Stimulated activated CD4-positive, alpha-beta T cell treated with anti-CD3 and anti-CD28 coated beads, Interleukin-1b, Interleukin-23, amount 100 ng/mL, for 48 hours (primary cell): ENCODE data around the gene FSIP2.
"Not testable (repeated sequence)": the region's sequence is repeated elsewhere in the genome, so short reads cannot be mapped to it uniquely, and the experiment has no call there.

ENCODE experiments used
- DNase-seq: peaks from one replicate; pipeline ENCODE4 v3.0.0-alpha.2; 2020

The FSIP2 gene

DNA sequence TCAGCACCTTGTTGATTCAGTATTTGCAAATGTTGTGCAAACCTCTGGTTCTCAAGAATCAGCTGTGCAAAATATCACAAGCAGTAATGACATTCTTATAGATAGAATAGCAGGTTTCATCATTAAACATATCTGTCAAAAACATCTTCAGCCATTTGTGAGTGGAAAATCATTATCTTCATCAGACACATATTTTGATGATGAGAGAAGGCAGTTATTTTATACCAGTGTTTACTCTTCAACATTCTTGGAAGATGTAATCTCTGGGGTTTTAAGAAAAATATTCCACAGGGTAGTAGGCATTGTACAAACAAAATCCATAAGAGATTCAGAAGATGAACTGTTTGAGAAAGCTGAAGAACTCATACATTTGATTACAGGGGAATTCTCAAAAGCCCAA is 64.3 kb downstream of the FSIP2 start:
- no peak for DNase-seq

DNA sequence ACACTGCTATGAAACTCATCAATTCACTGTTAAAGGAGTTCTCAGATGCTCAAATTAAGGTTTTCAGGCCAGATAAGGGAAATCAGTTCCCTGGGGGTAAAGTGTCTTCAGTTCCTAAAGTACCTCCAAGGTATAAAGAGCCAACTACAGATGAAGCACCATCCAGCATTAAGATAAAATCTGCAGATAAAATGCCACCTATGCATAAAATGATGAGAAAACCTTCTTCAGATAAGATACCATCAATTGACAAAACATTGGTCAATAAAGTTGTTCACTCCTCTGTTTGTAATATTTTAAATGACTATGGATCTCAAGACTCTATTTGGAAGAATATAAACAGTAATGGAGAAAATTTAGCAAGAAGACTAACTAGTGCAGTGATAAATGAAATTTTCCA is 68.2 kb downstream of the FSIP2 start:
- DNase-seq, result no peak

DNA sequence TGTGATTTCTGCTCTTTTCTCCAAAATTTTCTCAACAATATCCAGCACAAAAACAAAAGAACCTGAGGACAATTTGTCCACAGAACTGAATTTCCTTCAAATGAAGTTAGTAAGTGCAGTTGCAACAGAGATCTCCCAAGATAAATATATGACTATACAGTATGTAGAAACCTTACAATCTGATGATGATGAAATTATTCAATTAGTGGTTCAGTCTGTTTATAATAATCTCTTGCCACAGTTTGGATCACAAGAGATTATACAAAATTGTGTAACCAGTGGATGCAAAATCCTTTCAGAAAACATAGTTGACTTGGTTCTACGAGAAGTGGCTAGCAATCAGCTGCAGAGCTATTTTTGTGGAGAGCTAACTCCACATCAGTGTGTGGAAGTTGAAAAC is 68.7 kb downstream of the FSIP2 start:
- no peak for DNase-seq

DNA sequence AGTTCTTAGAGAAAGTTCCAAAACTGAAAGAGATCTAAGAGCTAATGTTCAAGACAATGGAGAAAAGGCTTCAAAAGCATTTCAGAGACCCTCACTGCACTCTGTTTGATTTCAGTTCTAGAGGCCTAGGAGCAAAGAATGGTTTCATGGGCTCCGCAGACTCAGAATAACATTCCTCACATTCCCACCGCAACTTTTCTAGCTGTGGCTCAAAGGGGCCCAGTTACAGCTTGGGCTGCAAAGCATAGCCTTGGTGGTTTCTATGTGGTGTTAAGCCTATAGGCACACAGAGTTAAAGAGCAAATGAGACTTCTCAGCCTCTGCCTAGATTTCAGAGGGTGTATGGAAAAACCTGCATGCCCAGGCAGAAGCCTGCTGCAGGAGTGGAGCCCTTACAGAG is 73.0 kb downstream of the FSIP2 start:
- no peak for DNase-seq

DNA sequence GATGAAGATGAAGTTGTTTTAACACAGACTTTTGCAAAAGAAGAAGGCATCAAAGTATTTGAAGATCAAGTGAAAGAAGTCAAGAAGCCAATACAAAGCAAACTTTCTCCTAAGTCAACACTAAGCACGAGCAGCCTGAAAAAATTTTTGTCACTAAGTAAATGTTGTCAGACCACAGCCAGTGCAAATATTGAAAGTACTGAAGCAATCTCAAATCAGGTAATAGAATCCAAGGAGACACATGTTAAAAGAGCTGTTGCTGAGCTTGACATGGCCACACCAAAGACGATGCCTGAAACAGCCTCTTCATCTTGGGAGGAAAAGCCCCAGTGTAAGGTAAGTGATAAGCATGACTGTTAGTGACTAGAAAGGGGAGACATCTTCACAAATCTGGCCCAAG is 75.1 kb downstream of the FSIP2 start:
- DNase-seq, result no peak

DNA sequence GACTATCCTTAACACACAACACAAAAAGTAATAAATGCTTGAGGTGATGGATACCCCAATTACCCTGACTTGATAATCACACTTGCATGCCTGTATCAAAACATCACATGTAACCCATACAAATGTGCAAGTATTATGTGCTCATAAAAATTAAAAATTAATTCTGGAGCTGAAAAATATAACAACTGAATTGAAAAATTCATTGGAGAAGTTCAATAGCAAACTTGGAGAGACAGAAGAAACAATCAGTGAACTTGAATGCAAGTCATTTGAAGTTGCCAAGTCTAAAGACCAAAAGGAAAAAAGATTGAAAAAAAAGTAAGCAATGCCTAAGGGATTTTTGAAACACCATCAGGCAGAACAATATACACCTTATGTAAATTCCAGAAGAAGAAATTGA is 79.4 kb downstream of the FSIP2 start:
- DNase-seq, result no peak

DNA sequence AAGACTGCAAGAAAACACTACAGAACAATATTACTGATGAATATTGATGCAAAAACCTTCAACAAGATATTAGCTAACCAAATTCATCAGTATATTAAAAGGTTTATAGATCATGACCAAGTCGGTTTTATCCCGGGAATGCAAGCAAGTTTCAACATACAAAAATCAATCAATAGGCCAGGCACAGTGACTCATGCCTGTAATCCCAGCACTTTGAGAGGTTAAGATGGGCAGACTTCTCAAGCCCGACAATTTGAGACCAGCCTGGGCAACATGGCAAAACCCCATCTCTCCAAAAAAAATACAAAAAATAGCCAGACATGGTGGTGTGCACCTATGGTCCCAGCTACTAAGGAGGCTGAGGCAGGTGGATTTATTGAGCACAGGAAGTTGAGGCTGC is 82.9 kb downstream of the FSIP2 start:
- no peak for DNase-seq

DNA sequence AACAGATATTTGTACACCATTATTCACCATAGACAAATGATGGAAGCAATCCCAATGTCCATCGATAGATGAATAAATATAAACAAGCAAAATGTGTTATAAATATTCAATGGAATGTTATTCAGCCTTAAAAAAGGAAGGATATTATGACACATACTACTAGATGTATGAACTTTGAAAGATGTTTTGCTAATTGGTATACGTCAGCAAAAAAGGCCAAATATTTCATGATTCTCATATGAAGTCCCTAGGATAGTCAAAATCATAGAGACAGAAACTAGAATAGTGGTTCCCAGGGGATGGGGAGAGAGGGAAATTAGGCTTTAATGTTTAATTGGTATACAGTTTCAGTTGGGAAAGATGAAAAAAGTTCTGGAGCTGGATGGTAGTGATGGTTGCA is 85.2 kb downstream of the FSIP2 start:
- no peak for DNase-seq

DNA sequence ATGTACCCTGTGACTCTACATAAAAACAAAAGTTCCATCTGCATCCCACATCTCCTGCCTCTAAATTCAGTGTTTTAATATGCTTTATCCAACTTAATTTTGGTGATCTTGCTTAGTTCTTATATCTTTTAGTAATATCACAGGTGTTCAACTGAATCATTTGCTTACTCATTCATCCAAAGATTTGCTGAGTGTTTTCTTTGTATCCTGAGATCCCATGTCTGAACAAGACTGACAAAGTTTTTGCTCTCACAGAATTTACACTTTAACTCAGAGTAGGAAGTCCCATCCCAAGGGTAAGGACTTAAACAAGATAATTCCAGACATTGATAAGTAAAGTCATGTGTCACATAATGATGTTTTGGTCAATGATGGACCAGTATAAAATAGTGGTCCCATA is 87.0 kb downstream of the FSIP2 start:
- no peak for DNase-seq

DNA sequence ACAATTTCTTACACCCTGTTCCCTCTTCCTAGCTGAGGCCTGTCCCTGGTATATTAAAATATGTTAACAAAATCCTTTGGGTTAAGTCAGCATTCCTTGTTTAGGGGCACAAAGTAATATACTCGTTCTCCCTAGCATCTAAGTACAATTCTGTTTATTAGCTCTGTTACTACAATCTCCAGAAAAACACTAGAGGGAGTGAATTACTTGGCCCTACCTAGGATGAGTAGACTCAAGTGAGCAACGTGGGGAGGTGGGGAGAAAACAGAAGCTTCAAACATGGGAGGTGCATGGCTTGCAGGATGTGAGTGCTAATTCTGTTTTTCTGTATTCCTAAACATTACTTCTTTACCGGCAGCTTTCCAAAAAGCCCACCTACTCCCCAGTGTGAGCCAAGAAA is 89.7 kb downstream of the FSIP2 start:
- no peak for DNase-seq

DNA sequence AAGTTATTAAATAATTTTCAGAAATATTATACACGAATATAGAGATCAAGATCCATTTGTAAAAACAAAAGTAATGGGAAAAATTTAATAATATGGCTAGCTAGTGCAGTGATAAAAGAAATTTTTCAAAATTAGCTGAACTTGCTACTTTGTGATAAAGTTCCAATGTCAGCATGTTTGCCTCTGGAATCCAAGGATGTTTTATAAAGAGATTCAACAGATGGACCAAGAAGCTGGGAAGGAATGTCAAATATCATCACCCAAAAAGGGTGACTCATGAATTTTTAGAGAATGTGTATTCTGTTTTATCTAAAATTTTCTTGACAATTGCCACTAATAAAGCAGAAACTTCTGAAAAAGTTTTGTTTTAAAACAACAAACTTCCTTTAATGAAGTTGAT is 95.3 kb downstream of the FSIP2 start:
- DNase-seq, result no peak

DNA sequence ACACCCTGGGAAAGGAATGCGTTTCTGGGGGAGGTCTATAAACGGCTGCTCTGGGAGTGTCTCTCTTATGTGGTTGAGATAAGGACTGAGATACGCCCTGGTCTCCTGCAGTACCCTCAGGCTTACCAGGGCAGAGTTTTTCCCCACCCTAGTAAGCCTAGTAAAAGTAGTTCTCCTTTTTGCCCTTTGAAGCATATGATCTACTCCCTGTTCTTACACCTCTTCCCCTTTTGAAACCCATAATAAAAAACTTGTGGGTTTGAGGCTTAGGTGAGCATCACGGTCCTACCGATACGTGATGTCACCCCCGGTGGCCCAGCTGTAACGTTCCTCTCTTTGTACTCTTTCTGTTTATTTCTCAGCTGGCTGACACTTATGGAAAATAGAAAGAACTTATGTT is 97.4 kb downstream of the FSIP2 start:
- no peak for DNase-seq

DNA sequence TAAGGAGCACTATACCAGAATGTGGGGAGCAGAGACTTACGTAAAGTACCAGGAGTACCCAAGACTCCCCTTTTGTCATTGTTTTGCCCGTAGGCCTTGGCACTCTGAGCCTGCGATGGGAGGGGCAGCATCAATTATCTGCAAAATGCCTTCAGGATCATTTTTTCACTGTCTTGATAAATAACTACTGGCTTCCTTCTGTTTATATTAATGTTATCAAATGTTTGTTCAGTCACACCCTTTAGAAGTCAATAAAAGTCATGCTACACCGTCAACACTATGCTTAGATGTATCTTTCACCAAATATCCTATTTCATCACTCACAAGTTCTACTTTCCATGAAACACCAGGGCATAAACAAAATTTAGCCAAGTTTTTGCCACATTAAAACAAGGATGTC is 116.3 kb downstream of the FSIP2 start:
- DNase-seq, result no peak

DNA sequence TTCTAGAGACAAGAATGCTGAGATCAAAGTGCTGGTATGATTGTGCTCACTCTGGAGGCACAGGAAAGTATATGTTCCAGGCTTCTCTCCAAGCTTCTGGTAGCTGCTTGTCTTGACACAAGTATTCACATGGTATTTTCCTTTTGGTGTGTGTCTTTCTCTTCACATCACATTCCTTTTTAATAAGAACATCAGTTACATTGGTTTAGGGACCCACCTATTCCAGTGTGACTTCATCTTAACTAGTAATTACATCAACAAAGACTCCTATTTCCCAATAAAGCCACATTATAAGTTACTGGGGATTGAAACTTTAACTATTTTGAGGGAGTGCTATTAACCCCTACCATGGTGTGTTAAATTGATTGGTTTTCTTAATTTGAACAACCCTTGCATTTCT is 119.1 kb downstream of the FSIP2 start:
- no peak for DNase-seq

DNA sequence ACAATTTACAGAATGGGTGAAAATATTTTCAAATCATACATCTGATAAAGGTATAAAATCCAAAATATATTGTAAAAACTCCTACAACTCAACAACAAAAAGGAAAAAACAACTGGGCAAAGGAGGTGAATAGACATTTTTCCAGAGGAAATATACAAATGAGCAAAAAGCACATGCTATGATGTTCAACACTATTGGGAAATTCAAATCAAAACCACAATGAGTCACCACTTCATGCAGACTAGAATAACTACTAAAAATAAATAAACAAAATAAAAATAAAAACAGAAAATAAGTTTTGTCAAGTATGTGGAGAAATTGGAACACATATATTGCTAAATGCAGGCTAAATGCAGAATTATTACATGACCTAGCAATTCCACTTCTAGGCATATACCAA is 120.9 kb downstream of the FSIP2 start:
- DNase-seq, result no peak

DNA sequence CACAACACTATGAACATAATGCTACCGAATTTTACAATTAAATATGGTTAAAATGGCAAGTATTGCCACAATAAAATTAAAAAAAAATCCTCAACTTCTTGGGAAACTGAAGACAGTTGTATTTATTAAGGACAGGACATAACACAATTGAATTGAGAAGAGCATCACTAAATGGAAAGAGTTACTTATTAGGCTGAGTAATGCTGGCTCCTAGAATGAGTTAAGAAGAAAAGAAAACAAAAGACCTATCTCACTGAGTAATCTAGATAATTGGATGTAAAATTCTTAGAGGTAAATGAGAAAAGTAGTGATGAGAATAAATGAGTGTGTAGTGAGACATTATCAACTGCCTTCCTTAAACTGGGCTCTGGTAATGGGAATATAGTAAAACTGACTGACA is 121.7 kb downstream of the FSIP2 start:
- no peak for DNase-seq

DNA sequence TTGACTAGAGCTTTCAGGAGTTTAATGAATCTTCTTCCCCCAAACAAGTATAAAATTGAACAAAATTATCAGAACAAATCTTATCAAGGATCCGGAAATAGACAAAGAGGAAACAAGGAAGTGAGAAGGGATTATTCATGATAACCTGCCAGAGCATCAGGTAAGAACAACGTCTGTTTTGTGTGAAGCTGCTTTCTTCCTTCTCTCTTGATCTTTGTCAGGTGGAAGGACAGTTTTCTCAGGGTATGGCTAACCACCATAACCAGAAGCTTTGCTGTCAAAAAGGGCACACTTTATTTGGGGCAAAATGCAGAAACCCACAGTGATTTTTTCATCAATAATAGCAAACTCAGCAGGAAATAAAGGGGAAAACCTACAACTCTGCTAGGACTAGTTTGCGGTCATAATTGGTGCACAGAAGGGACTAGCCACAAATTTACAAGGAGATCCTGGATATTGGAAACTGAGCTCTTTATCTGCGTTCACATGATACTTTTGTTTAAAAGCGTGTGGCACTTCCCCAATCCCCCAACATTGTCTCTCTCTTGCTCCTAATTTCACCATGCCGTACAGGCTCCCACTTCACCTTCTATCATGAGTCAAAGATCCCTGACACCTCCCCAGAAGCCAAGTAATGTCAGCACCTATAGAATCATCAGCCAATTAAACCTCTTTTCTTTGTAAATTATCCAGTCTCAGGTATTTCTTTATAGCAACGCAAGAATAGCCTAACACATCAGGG is 124.2 kb downstream of the FSIP2 start:
- DNase-seq, result no peak

DNA sequence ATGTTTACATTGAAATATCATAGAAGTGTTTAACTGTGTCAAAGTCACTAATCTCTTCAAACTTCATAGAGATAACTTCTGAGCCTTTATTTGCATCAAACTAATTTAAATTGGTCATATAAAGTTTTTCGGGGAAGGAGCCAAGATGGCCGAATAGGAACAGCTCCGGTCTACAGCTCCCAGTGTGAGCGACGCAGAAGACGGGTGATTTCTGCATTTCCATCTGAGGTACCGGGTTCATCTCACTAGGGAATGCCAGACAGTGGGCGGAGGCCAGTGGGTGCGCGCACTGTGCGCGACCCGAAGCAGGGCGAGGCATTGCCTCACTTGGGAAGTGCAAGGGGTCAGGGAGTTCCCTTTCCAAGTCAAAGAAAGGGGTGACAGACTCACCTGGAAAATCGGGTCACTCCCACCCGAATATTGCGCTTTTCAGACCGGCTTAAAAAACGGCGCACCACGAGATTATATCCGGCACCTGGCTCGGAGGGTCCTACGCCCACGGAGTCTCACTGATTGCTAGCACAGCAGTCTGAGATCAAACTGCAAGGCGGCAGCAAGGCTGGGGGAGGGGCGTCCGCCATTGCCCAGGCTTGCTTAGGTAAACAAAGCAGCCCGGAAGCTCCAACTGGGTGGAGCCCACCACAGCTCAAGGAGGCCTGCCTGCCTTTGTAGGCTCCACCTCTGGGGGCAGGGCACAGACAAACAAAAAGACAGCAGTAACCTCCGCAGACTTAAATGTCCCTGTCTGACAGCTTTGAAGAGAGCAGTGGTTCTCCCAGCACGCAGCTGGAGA is 126.1 kb downstream of the FSIP2 start:
- DNase-seq, result not testable (repeated sequence)

DNA sequence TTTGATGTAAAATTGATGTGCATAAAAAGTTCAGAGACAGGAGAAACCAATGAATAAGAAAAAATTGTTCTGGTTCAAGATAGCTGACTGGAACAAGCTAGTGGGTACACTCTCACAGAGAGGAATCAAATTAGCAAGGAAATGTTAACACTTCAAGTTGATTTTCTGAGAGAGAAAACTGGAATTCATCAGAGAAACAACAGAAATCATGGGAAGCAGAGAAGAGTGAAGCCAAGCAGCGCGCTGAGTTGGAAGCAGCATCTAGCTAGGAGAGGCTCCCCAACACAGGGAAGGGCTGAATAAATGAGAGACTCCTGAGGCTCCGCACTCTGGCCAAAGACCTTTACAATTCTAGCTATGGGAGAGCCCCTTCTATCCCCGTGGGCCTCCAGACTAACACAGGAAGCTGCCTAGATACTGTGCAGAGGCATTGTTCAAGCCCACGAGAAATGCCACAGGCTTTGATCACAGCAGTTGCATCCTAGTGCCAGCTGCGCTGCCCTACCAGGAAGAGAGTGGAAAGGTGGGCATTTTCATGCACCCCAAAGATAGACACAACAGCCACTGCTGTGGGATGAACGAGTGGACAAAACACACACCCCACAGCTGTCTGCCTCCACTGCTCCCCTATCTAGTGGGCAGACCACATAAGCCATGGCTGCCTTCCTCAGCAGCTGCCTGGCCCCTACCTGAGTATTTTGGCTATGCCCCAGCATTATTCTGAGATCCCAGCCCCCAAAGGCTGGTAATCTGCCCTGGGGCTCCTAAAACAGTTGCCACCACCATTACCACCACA is 136.7 kb downstream of the FSIP2 start:
- DNase-seq, result no peak

DNA sequence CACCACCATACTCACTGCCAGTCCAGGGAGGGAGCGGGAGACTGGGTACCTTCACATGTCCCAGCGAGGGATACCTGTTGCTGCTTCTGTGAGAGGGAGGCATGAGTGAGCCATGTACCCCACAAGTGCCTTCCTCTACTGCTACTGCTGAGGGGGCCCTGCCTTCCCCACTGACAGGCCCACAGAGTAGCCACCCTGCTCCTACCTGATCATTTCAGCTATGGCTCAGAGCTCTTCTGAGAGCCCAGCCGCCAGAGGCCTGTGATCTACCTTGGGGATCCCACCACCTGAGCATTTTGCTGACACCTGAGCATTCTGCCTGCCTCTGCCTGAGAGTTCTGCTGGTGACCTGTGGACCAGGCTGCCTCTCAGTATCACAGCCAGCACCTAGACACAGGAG is 137.6 kb downstream of the FSIP2 start:
- DNase-seq, result no peak

DNA sequence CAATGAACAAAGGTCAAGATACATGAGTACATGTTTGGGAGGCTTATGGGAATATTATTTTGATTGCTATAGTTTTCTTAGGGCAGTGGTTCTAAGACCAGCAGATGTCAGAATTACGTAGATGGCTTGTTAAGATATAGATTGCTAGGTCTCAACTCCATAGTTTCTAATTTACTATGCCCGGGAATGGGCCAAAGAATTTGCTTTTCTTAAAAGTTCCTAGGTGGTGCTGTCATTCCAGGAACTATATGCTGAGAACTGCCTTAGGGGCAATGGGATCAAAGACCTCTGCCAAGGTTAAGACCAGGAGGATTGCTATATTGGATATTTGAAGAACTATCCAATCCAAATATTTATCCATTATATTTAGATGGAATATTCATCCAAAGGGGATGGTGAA is 141.8 kb downstream of the FSIP2 start:
- DNase-seq, result no peak
